Activated CD8-positive, alpha-beta memory T cell treated with anti-CD3 and anti-CD28 coated beads, Interleukin-2, amount 10 ng/mL, durations not matched to agents 7 days and 5 days (primary cell): Measurements from ENCODE around the gene LASP1NB.

Experiments
- ATAC-seq: fragments of 150-1000 bp; cut with Tn5 transposase; one replicate; pipeline ENCODE4 v1.10.0; 2021; ENCODE audit warnings: moderate library complexity
- CTCF ChIA-PET: fragments of 350-600 bp; sonication (Branson Sonifier 250); formaldehyde crosslinking; loops from one replicate; lab custom pipeline; 2021; ENCODE audit warnings: antibody characterized with exemption; lab: Charles Lee
- DNase-seq: peaks from one replicate; pipeline ENCODE4 v3.0.0-alpha.2; 2020
- H3K27ac Mint-ChIP-seq: one replicate; pipeline ENCODE4 v1.8.0; 2021; ENCODE audit warnings: mild to moderate bottlenecking, mixed read lengths
- H3K27me3 Mint-ChIP-seq: one replicate; pipeline ENCODE4 v1.8.0; 2021; ENCODE audit warnings: mixed read lengths
- H3K36me3 Mint-ChIP-seq: one replicate; pipeline ENCODE4 v1.8.0; 2021; ENCODE audit warnings: mild to moderate bottlenecking, mixed read lengths
- H3K4me1 Mint-ChIP-seq: one replicate; pipeline ENCODE4 v1.8.0; 2021; ENCODE audit warnings: mixed read lengths
- H3K4me3 Mint-ChIP-seq: one replicate; pipeline ENCODE4 v1.8.0; 2021; ENCODE audit warnings: mild to moderate bottlenecking, moderate library complexity, mixed read lengths
- H3K9me3 Mint-ChIP-seq: one replicate; pipeline ENCODE4 v1.8.0; 2022; ENCODE audit warnings: low read depth, mixed read lengths

Gene LASP1NB

DNA sequence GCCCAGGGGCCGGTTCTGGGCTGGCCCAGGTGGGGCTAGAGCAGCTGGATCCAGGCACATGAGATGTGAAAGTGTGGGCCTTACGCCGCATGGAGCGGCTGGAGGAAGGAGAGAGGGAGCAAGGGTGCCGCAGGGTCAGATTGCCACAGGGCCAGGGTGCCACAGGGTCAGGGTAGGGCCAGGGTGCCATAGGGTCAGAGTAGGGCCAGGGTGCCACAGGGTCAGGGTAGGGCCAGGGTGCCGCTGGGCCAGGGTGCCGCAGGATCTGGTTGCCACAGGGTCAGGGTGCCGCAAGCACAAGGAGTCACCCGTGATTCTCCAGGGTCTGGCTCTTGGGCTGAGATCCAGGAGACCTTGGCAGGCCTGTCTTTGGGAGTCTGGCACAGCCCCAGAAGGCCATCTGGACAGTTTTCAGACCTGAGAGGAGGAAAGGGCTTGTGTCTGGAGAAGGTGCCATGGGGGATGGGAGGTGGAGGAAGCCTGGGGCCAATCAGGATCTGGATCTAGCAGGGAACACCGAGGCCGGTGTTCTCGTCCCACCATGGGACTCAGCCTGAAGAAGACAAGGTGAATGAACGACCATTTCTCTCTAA, 13.1 kb upstream of the LASP1NB start:
- Mint-ChIP-seq H3K36me3 (peaks cover 23% of the 10 kb centered on the region), H3K27ac (peak overlapping the region; percentile 21), H3K27me3 (no peaks in the 10 kb centered on the region), H3K4me3 (no peak overlapping the region), H3K9me3 (no peaks in the 10 kb centered on the region), H3K4me1 (peaks cover 15% of the 10 kb centered on the region)
- ATAC-seq (no peak), DNase-seq (no peak)
- CTCF ChIA-PET, result no interaction called here

DNA sequence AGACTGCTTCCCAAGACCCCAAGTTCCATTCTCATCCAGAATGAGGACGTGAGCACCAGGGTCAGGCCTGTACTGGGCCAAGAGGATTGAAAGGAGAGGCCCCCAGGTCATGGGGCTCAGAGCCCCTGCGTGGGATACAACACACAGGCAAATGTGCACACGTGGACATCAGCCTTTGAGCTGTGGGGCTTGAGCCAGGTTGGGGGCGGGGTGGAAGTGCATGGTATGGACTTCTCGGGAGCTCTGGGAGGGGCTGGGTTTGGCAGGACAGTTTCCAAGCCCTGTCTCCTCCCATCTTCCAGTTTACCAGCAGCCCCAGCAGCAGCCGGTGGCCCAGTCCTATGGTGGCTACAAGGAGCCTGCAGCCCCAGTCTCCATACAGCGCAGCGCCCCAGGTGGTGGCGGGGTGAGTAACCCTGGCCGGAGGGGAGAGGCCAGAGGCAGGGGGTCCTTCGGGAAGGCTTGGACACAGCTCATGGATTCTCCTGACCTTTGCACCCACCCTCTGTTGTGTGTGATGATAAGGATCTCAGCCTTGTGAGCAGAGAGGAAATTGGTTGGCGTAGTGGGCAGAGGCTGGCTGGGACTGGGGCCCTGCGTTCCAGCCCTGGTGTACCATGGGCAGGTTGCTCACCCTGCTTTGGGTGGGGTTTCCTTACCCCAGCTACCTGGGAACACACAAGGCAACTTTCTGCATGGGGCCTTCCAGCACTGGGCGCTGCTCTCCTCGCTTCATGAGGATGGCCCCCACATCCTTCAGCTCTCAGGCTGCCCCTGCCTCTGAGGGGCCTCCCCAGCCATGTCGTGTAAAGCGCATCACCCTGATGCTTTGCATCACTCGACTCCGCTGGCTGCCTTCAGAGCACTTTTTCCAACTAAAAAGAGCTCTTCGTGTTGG, 10.4 kb upstream of the LASP1NB start:
- Mint-ChIP-seq H3K4me3 (no peak overlapping the region), H3K27me3 (no peaks in the 10 kb centered on the region), H3K9me3 (no peaks in the 10 kb centered on the region), H3K4me1 (peaks cover 13% of the 10 kb centered on the region), H3K27ac (peak overlapping the region; percentile 39), H3K36me3 (peaks cover 31% of the 10 kb centered on the region)
- DNase-seq (peak; percentile 38), ATAC-seq (no peak)
- CTCF ChIA-PET, result no interaction called here

DNA sequence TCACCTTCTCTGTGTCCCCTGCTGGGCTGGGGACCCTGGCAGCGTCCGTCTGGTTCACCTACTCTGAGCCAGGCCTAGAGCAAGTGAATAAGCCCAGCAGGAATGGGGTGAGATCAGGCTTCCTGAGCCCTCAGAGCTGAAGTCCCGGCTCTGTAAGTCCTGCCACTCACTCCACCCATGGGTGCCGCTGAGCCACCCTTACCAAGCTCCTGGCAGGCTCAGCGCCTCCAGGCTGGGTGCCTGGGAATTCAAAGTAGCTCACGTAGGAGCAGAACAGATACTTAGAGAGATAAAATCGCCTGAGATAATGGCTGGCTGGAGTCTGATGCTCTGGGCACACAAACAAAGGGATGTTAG, 9.8 kb upstream of the LASP1NB start:
- ATAC-seq (no peak), DNase-seq (peak; percentile 15)
- Mint-ChIP-seq H3K27ac (no peak overlapping the region), H3K27me3 (no peaks in the 10 kb centered on the region), H3K4me3 (no peak overlapping the region), H3K36me3 (peaks cover 33% of the 10 kb centered on the region), H3K4me1 (peaks cover 13% of the 10 kb centered on the region), H3K9me3 (no peaks in the 10 kb centered on the region)
- CTCF ChIA-PET, result no interaction called here

GRCh38 chr17:38916771-38917170, 8.6 kb upstream of the LASP1NB start:
- H3K9me3 Mint-ChIP-seq, result no peaks in the 10 kb centered on the region
- ATAC-seq (no peak), DNase-seq (no peak)
- H3K4me3 Mint-ChIP-seq, result no peak overlapping the region
- no peaks in the 10 kb centered on the region for H3K27me3 Mint-ChIP-seq
- peaks cover 36% of the 10 kb centered on the region for H3K36me3 Mint-ChIP-seq
- CTCF ChIA-PET, result interaction anchor here (1.0 to 1.5 kb wide), 5 partner anchors 9 to 248 kb away, joined by 3 to 6 read pairs (median 3); partner anchors contain the start of gene LASP1NB
- peak overlapping the region; percentile 57 for H3K27ac Mint-ChIP-seq
- peaks cover 17% of the 10 kb centered on the region for H3K4me1 Mint-ChIP-seq

GRCh38 chr17:38917259-38917658, 8.2 kb upstream of the LASP1NB start:
- Mint-ChIP-seq H3K4me1 (peaks cover 17% of the 10 kb centered on the region), H3K4me3 (no peak overlapping the region), H3K27ac (peak overlapping the region; percentile 57), H3K36me3 (peaks cover 36% of the 10 kb centered on the region), H3K27me3 (no peaks in the 10 kb centered on the region), H3K9me3 (no peaks in the 10 kb centered on the region)
- ATAC-seq (no peak), DNase-seq (peak; percentile 26)
- CTCF ChIA-PET, result interaction anchor here (1.0 to 1.5 kb wide), 5 partner anchors 8 to 248 kb away, joined by 3 to 6 read pairs (median 3); partner anchors contain the start of gene LASP1NB

- no peak overlapping the region for H3K27ac Mint-ChIP-seq
- ATAC-seq, result no peak
- H3K4me1 Mint-ChIP-seq, result peaks cover 15% of the 10 kb centered on the region
- H3K36me3 Mint-ChIP-seq, result peaks cover 34% of the 10 kb centered on the region
- DNase-seq, result peak; percentile 40
- no peak overlapping the region for H3K4me3 Mint-ChIP-seq
- CTCF ChIA-PET, result interaction anchor here (1.2 kb wide), 1 partner anchor 47 kb away, joined by 3 read pairs; no protein-coding TSS in a partner anchor
- H3K27me3 Mint-ChIP-seq, result no peaks in the 10 kb centered on the region
- H3K9me3 Mint-ChIP-seq, result no peaks in the 10 kb centered on the region
Observed at GRCh38 chr17:38918129-38918913, 7.1 kb upstream of the LASP1NB start.

- Mint-ChIP-seq H3K9me3 (no peaks in the 10 kb centered on the region), H3K4me3 (no peak overlapping the region), H3K27ac (no peak overlapping the region), H3K36me3 (peaks cover 33% of the 10 kb centered on the region), H3K27me3 (no peaks in the 10 kb centered on the region), H3K4me1 (peaks cover 17% of the 10 kb centered on the region)
- CTCF ChIA-PET, result interaction anchor here (1.2 kb wide), 1 partner anchor 47 kb away, joined by 3 read pairs; no protein-coding TSS in a partner anchor
- DNase-seq (no peak), ATAC-seq (no peak)
Observed at GRCh38 chr17:38918916-38919315, 6.5 kb upstream of the LASP1NB start.

DNA sequence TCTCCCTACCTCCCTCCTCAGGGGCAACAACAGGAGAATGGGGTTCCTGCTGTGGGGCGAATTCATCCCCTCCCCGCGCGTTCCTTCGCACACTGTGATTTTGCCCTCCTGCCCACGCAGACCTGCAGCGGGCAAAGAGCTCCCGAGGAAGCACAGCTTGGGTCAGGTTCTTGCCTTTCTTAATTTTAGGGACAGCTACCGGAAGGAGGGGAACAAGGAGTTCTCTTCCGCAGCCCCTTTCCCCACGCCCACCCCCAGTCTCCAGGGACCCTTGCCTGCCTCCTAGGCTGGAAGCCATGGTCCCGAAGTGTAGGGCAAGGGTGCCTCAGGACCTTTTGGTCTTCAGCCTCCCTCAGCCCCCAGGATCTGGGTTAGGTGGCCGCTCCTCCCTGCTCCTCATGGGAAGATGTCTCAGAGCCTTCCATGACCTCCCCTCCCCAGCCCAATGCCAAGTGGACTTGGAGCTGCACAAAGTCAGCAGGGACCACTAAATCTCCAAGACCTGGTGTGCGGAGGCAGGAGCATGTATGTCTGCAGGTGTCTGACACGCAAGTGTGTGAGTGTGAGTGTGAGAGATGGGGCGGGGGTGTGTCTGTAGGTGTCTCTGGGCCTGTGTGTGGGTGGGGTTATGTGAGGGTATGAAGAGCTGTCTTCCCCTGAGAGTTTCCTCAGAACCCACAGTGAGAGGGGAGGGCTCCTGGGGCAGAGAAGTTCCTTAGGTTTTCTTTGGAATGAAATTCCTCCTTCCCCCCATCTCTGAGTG, 5.9 kb upstream of the LASP1NB start:
- H3K4me3 Mint-ChIP-seq, result no peak overlapping the region
- no peaks in the 10 kb centered on the region for H3K27me3 Mint-ChIP-seq
- CTCF ChIA-PET, result no interaction called here
- peaks cover 29% of the 10 kb centered on the region for H3K36me3 Mint-ChIP-seq
- no peak overlapping the region for H3K27ac Mint-ChIP-seq
- peaks cover 14% of the 10 kb centered on the region for H3K4me1 Mint-ChIP-seq
- peak; percentile 34 for DNase-seq
- no peak for ATAC-seq
- no peaks in the 10 kb centered on the region for H3K9me3 Mint-ChIP-seq

DNA sequence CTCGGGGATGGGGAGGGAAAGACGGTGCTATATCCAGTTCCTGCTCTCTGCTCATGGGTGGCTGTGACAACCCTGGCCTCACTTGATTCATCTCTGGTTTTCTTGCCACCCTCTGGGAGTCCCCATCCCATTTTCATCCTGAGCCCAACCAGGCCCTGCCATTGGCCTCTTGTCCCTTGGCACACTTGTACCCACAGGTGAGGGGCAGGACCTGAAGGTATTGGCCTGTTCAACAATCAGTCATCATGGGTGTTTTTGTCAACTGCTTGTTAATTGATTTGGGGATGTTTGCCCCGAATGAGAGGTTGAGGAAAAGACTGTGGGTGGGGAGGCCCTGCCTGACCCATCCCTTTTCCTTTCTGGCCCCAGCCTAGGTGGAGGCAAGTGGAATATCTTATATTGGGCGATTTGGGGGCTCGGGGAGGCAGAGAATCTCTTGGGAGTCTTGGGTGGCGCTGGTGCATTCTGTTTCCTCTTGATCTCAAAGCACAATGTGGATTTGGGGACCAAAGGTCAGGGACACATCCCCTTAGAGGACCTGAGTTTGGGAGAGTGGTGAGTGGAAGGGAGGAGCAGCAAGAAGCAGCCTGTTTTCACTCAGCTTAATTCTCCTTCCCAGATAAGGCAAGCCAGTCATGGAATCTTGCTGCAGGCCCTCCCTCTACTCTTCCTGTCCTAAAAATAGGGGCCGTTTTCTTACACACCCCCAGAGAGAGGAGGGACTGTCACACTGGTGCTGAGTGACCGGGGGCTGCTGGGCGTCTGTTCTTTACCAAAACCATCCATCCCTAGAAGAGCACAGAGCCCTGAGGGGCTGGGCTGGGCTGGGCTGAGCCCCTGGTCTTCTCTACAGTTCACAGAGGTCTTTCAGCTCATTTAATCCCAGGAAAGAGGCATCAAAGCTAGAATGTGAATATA, 4.8 kb upstream of the LASP1NB start:
- Mint-ChIP-seq H3K27me3 (no peaks in the 10 kb centered on the region), H3K4me3 (no peak overlapping the region), H3K9me3 (no peaks in the 10 kb centered on the region), H3K4me1 (peaks cover 21% of the 10 kb centered on the region), H3K36me3 (peaks cover 27% of the 10 kb centered on the region), H3K27ac (no peak overlapping the region)
- DNase-seq, result peak; percentile 31
- CTCF ChIA-PET, result interaction anchor here (0.7 to 5.1 kb wide), 2 partner anchors 19 to 140 kb away, joined by 3 to 55 read pairs; no protein-coding TSS in a partner anchor
- no peak for ATAC-seq

DNA sequence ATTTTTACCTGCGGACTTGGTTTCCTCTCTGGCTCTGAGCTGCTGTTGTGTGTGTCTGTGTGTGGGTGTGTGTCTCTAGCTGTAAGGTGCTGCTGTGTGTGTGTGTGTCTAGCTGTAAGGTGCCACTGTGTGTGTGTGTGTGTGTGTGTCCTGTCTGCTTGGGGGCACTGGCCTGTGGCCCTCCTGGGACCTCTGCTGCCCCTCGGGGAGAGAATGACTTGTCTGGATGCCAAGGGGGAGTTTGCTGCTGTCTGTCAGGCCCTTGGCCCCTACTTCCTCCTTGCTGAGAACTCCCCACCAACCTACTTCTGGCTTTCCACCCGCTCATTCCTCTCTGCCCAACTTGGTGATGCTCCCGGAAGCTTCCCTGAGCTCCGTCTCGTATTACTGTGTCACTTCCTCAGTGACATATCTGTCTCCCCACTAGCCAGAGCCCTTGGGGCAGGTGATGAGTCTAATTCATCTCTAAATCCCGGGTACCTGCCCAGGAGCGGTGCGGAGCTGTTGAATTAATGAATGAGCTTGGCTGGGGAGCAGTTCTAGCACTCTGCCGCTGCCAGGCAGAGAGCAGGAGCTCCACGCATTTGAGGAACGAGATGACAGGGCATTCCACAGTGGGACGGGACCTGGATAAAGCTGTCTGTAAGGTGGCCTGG, 3.5 kb upstream of the LASP1NB start:
- no peaks in the 10 kb centered on the region for H3K27me3 Mint-ChIP-seq
- H3K4me3 Mint-ChIP-seq, result no peak overlapping the region
- H3K4me1 Mint-ChIP-seq, result peaks cover 33% of the 10 kb centered on the region
- H3K9me3 Mint-ChIP-seq, result no peaks in the 10 kb centered on the region
- DNase-seq (peak; percentile 37), ATAC-seq (no peak)
- H3K27ac Mint-ChIP-seq, result peak overlapping the region; percentile 29
- peaks cover 24% of the 10 kb centered on the region for H3K36me3 Mint-ChIP-seq
- CTCF ChIA-PET, result interaction anchor here (1.0 to 5.1 kb wide), 7 partner anchors 11 to 232 kb away, joined by 3 to 55 read pairs (median 3); no protein-coding TSS in a partner anchor

- no peaks in the 10 kb centered on the region for H3K27me3 Mint-ChIP-seq
- CTCF ChIA-PET, result interaction anchor here (0.8 to 5.1 kb wide), 13 partner anchors 10 to 231 kb away, joined by 3 to 55 read pairs (median 3); partner anchors contain the start of gene RPL23
- peak; percentile 40 for DNase-seq
- ATAC-seq, result no peak
- H3K27ac Mint-ChIP-seq, result no peak overlapping the region
- peaks cover 19% of the 10 kb centered on the region for H3K36me3 Mint-ChIP-seq
- H3K4me1 Mint-ChIP-seq, result peaks cover 34% of the 10 kb centered on the region
- no peaks in the 10 kb centered on the region for H3K9me3 Mint-ChIP-seq
- no peak overlapping the region for H3K4me3 Mint-ChIP-seq
Observed at GRCh38 chr17:38922538-38923297, 2.7 kb upstream of the LASP1NB start.
